ENCODE data around the gene PHKG1. TPM values are rescaled to one million over a fixed set of nuclear protein-coding genes. Genes with fewer than 3 reads are reported as not detected.

PHKG1 gene
- total RNA-seq, 1 experiment from 2014 or later: 1.1 TPM

DNA sequence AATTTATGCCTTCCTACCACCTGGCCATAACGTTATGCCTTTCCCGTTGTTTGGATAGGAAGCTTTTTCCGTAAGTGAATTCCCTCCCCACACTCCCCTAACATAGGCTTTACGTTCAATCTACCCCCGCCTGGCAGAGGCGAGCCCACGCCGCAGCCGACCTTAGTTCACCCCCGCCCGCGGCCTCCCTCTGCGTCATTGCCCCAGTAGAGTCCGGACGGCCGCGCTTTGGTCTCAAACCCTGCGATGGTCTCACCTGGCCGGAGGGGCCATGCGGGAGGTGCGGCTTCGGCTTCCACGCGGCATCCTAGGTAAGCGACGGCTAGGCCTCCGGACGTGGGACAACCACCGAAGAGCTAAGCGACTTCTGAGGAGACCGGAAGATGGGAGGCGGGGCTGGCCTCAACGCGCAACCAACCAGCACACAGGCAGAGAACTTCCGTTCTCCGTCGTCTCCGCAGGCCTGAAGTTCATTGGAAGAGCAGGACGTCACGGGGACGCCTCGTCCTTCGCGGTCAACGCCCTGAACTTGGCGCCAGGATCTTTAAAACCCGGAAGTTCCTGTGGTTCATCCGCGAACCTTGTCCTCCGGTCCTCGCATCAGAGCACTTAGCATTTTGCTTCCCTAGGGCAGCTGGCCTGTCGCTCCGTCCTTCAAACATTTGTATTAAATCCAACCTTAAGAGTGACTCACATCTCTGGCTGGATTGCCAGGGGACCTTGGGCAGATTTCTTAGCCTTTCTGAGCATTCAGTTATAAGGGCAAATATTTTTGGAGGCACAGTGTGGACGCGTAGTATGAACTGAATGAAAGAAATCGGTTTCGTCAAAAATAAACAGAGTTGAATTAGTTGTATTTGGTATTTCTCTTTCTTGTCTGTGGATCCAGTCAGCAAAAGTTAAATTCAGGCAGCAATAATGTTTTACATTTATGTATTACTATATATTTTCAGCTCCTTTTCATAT lies 13.6 kb upstream of the PHKG1 start, which contains the start of gene CHCHD2:
TSS of gene CHCHD2 (minus strand) at position 369 of the 966 bp plus-strand sequence. CDS start at position 306, 63 bp downstream.
- Histone ChIP-seq H3K79me2 (ENCODE audit: insufficient read depth, low read length) (peaks cover 40% of the 10 kb centered on the region), H3K9me3 (ENCODE audit: control insufficient read depth in 1 of 2, insufficient read depth in 1 of 2, low read depth in 1 of 2, low read length in 2 of 2) (no peaks in the 10 kb centered on the region), H2AFZ (ENCODE audit: low read depth, low read length, poor library complexity, severe bottlenecking) (no peak within 1 kb of the TSS), H3K9ac (ENCODE audit: low read length) (peak within 1 kb of the TSS; percentile 93), H3K27me3 (ENCODE audit: insufficient read depth, low read length) (no peaks in the 10 kb centered on the region), H4K20me1 (ENCODE audit: insufficient read depth) (no peaks in the 10 kb centered on the region), H3K4me3 (replicated peaks in 1 of 2; ENCODE audit: low read depth in 1 of 2, low read length in 2 of 2) (peak within 1 kb of the TSS; percentile 91 to 99), H3K4me2 (ENCODE audit: low read length) (peak within 1 kb of the TSS; percentile 91), H3K9me2 (ENCODE audit: insufficient read depth) (no peaks in the 10 kb centered on the region), H3K36me3 (ENCODE audit: control insufficient read depth in 1 of 2, insufficient read depth in 2 of 2, low read length in 2 of 2) (peaks cover 24 to 29% of the 10 kb centered on the region in 2 experiments), H3K27ac (ENCODE audit: low read depth, low read length) (peak within 1 kb of the TSS; percentile 62), H3K4me1 (ENCODE audit: control insufficient read depth in 1 of 2, insufficient read depth in 2 of 2, low read length in 2 of 2) (peaks cover 2 to 17% of the 10 kb centered on the region in 2 experiments; a peak in 2 of 4 replicates)
- DNase-seq (ENCODE audit: low read depth, low spot score): peak; percentile 99
- ChIA-PET CTCF (no interaction called here), POLR2A (interaction anchor here (0.6 to 1.6 kb wide), 7 partner anchors 10 to 318 kb away, joined by 3 to 5 read pairs (median 3); partner anchors contain the start of genes CCT6A, NUPR2, PHKG1 and PSPH), RAD21 (ENCODE audit: low non-redundant PET in 1 of 2, low total read pairs in 2 of 2, uncharacterized antibody in 2 of 2, unreplicated experiment in 2 of 2) (no interaction called here)
- ATAC-seq: peak; percentile 98
- intact Hi-C loops (cut with micrococcal nuclease): no loop called here
- TF ChIP-seq YY1 (IDR thresholded peaks at IDR 0.05; ENCODE audit: extremely low read depth, insufficient replicate concordance, low read depth, low read length): peak; percentile 72
- TF ChIP-seq, protein P1, sequence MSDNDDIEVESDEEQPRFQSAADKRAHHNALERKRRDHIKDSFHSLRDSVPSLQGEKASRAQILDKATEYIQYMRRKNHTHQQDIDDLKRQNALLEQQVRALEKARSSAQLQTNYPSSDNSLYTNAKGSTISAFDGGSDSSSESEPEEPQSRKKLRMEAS (IDR thresholded peaks at IDR 0.05): peak; percentile 85
- TF ChIP-seq CBX3 (IDR thresholded peaks at IDR 0.05; ENCODE audit: low read depth): peak; percentile 87
- peak; percentile 87 for TF ChIP-seq ZFX (IDR thresholded peaks at IDR 0.05)
- peak; percentile 24 for TF ChIP-seq TCF7L2 (IDR thresholded peaks at IDR 0.05; ENCODE audit: borderline replicate concordance, extremely low read depth, insufficient read depth, insufficient read length)
- no peak for TF ChIP-seq ZNF274 (IDR thresholded peaks at IDR 0.05; ENCODE audit: low read depth, low read length)
- TF ChIP-seq POLR2A (IDR thresholded peaks at IDR 0.05; ENCODE audit: borderline replicate concordance, extremely low read depth, insufficient read depth, insufficient read length): peak; percentile 78
- TF ChIP-seq SP1 (IDR thresholded peaks at IDR 0.05; ENCODE audit: low read depth): peak; percentile 90
- TF ChIP-seq SIN3A (IDR thresholded peaks at IDR 0.05; ENCODE audit: low read depth): peak; percentile 81; the same call in 1 of the 2 replicates
- no peak for TF ChIP-seq JUND (IDR thresholded peaks at IDR 0.05)
- TF ChIP-seq, protein P2, sequence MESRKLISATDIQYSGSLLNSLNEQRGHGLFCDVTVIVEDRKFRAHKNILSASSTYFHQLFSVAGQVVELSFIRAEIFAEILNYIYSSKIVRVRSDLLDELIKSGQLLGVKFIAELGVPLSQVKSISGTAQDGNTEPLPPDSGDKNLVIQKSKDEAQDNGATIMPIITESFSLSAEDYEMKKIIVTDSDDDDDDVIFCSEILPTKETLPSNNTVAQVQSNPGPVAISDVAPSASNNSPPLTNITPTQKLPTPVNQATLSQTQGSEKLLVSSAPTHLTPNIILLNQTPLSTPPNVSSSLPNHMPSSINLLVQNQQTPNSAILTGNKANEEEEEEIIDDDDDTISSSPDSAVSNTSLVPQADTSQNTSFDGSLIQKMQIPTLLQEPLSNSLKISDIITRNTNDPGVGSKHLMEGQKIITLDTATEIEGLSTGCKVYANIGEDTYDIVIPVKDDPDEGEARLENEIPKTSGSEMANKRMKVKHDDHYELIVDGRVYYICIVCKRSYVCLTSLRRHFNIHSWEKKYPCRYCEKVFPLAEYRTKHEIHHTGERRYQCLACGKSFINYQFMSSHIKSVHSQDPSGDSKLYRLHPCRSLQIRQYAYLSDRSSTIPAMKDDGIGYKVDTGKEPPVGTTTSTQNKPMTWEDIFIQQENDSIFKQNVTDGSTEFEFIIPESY (IDR thresholded peaks at IDR 0.05; ENCODE audit: extremely low read depth, insufficient replicate concordance, low read length): no peak
- peak; percentile 78 for TF ChIP-seq ELF1 (IDR thresholded peaks at IDR 0.05; ENCODE audit: borderline replicate concordance, low read depth)
- TF ChIP-seq POLR2AphosphoS5 (IDR thresholded peaks at IDR 0.05; ENCODE audit: low read depth, low read length): peak; percentile 75
- TSS peak; percentile 99 for BruUV-seq (replicated peaks)

All from HCT116 (cell line).